Mesothelial cell of epicardium (in vitro differentiated cells): Measurements from ENCODE around the gene HSPB7. TPM values are rescaled to one million over a fixed set of nuclear protein-coding genes. Genes with fewer than 3 reads are reported as not detected.

Experiments
- DNase-seq, 2 experiments: peaks; one replicate each; pipeline ENCODE4 v3.0.0; 2021; ENCODE audit warnings: low spot score in 2 of 2; ENCODE audit not compliant: unreplicated experiment in 2 of 2
- H3K27ac Mint-ChIP-seq: 2 replicates; pipeline ENCODE4 v1.8.0; 2021; ENCODE audit warnings: mixed read lengths
- H3K27me3 Mint-ChIP-seq: 2 replicates; pipeline ENCODE4 v1.8.0; 2021; ENCODE audit warnings: low read depth, mixed read lengths
- H3K36me3 Mint-ChIP-seq: 2 replicates; pipeline ENCODE4 v1.8.0; 2021; ENCODE audit warnings: mixed read lengths
- H3K4me1 Mint-ChIP-seq: 2 replicates; pipeline ENCODE4 v1.8.0; 2021; ENCODE audit warnings: mixed read lengths
- H3K4me3 Mint-ChIP-seq: 2 replicates; pipeline ENCODE4 v1.8.0; 2021; ENCODE audit warnings: mild to moderate bottlenecking, moderate library complexity, mixed read lengths
- H3K9me3 Mint-ChIP-seq: 2 replicates; pipeline ENCODE4 v1.8.0; 2021; ENCODE audit warnings: mixed read lengths
- CTCF ChIP-seq: fragments of 200-600 bp; sonication (generic); IDR thresholded peaks from one replicate; pipeline ENCODE4 v1.5.0; 2021; ENCODE audit warnings: antibody characterized with exemption; ENCODE audit not compliant: unreplicated experiment
- total RNA-seq: library from RNA; stranded (reverse); gene quantifications from 3 replicates; pipeline ENCODE4 v1.2.1, GENCODE V29; 2021

The HSPB7 gene
- total RNA-seq, 1 donor from 2014 or later: 6.3 TPM

- H3K36me3 Mint-ChIP-seq: no peaks in the 10 kb centered on the region
Measured at GRCh38 chr1:15997637-15998280, 20.1 kb downstream of the HSPB7 start.

GRCh38 chr1:15997076-15997585 lies 20.7 kb downstream of the HSPB7 start:
- no peak overlapping the region for H3K4me3 Mint-ChIP-seq
- H3K36me3 Mint-ChIP-seq: no peaks in the 10 kb centered on the region
- no peak for TF ChIP-seq CTCF
- no peaks in the 10 kb centered on the region for H3K9me3 Mint-ChIP-seq
- no peaks in the 10 kb centered on the region for H3K4me1 Mint-ChIP-seq
- no peak for DNase-seq
- H3K27ac Mint-ChIP-seq: no peak overlapping the region
- H3K27me3 Mint-ChIP-seq: peaks cover 2% of the 10 kb centered on the region

More at GRCh38 chr1:15997637-15998280, 20.1 kb downstream of the HSPB7 start:
- Mint-ChIP-seq H3K9me3 (no peaks in the 10 kb centered on the region), H3K27me3 (peaks cover 2% of the 10 kb centered on the region), H3K27ac (no peak overlapping the region), H3K4me1 (no peaks in the 10 kb centered on the region), H3K4me3 (no peak overlapping the region)
- no peak for TF ChIP-seq CTCF
- no peak for DNase-seq

- Mint-ChIP-seq H3K4me3 (no peak overlapping the region), H3K9me3 (no peaks in the 10 kb centered on the region), H3K27me3 (peaks cover 2% of the 10 kb centered on the region), H3K36me3 (no peaks in the 10 kb centered on the region), H3K4me1 (no peaks in the 10 kb centered on the region), H3K27ac (no peak overlapping the region)
- DNase-seq: no peak
- TF ChIP-seq CTCF: peak; percentile 8
Measured at GRCh38 chr1:15994590-15995351, 23.1 kb downstream of the HSPB7 start.

GRCh38 chr1:15994081-15994480 lies 23.8 kb downstream of the HSPB7 start:
- Mint-ChIP-seq H3K4me3 (no peak overlapping the region), H3K27me3 (peaks cover 2% of the 10 kb centered on the region), H3K9me3 (no peaks in the 10 kb centered on the region), H3K27ac (no peak overlapping the region), H3K36me3 (no peaks in the 10 kb centered on the region), H3K4me1 (no peaks in the 10 kb centered on the region)
- no peak for DNase-seq
- TF ChIP-seq CTCF: no peak

GRCh38 chr1:15993666-15994065 lies 24.2 kb downstream of the HSPB7 start:
- Mint-ChIP-seq H3K27me3 (peaks cover 4% of the 10 kb centered on the region), H3K36me3 (no peaks in the 10 kb centered on the region), H3K4me1 (no peaks in the 10 kb centered on the region), H3K27ac (no peak overlapping the region), H3K4me3 (no peak overlapping the region), H3K9me3 (no peaks in the 10 kb centered on the region)
- no peak for TF ChIP-seq CTCF
- DNase-seq: no peak
